ENCODE measurements around the gene CDCA3. TPM values are rescaled to one million over a fixed set of nuclear protein-coding genes. Genes with fewer than 3 reads are reported as not detected.

CDCA3 gene
- total and polyA plus RNA-seq, 2 of the 13 experiments (the other 11 are each of a cell fraction or from before 2014, with no cell fraction given) = 32.7 to 56.5 TPM

- no peak for TF ChIP-seq SKI (IDR thresholded peaks at IDR 0.05; ENCODE audit: partially characterized antibody)
- peak; percentile 50 for TF ChIP-seq KDM2A (CRISPR knock-in tag; IDR thresholded peaks at IDR 0.05; ENCODE audit: borderline replicate concordance, low read depth)
- TF ChIP-seq ZFP36L2 (CRISPR knock-in tag; IDR thresholded peaks at IDR 0.05) = no peak
- TF ChIP-seq BORCS8-MEF2B (CRISPR knock-in tag; IDR thresholded peaks at IDR 0.05) = no peak
- TF ChIP-seq ZNF615 (CRISPR knock-in tag; IDR thresholded peaks at IDR 0.05; ENCODE audit: borderline replicate concordance) = no peak
- no peak for TF ChIP-seq GATAD1 (CRISPR knock-in tag; IDR thresholded peaks at IDR 0.05)
- peak; percentile 83 for TF ChIP-seq RBM22 (optimal IDR thresholded peaks at IDR 0.05; ENCODE audit: low read length)
- no peak for TF ChIP-seq ZBTB8A (CRISPR knock-in tag; IDR thresholded peaks at IDR 0.05; ENCODE audit: borderline replicate concordance, low read depth)
- no peak for TF ChIP-seq TOE1 (CRISPR knock-in tag; IDR thresholded peaks at IDR 0.05)
- TF ChIP-seq AGO2 (optimal IDR thresholded peaks at IDR 0.05; ENCODE audit: low read depth, low read length) = peak; percentile 83
- TF ChIP-seq ZC3H13 (CRISPR knock-in tag; IDR thresholded peaks at IDR 0.05) = peak; percentile 61; the same call in 1 of the 2 replicates
- no peak for TF ChIP-seq ZNF790 (CRISPR knock-in tag; IDR thresholded peaks at IDR 0.05; ENCODE audit: borderline replicate concordance)
- 0 out of 2 replicates have a peak, but pooled peaks have one; percentile 40 for TF ChIP-seq ZNF547 (CRISPR knock-in tag; IDR thresholded peaks at IDR 0.05)
- 0 out of 2 replicates have a peak, but pooled peaks have one; percentile 28 for TF ChIP-seq GFI1 (CRISPR knock-in tag; IDR thresholded peaks at IDR 0.05; ENCODE audit: borderline replicate concordance)
- no peak for TF ChIP-seq KDM4B (CRISPR knock-in tag; IDR thresholded peaks at IDR 0.05)
- peak; percentile 47 for TF ChIP-seq HNRNPH1 (optimal IDR thresholded peaks at IDR 0.05; ENCODE audit: low read depth, low read length)
Measured at GRCh38 chr12:6821591-6822425, 29.3 kb downstream of the CDCA3 start, which contains the start of gene GPR162 (continued).

Measured in HepG2 (cell line).